H1 (cell line): ENCODE measurements around the gene TNRC6B. TPM values are rescaled to one million over a fixed set of nuclear protein-coding genes. Genes with fewer than 3 reads are reported as not detected.

Source experiments
- CTCF ChIA-PET: fragments of 300-600 bp; sonication (Branson Sonifier 250); formaldehyde crosslinking; loops from one replicate; lab custom pipeline; 2021; ENCODE audit not compliant: partially characterized antibody; lab: Charles Lee
- POLR2A ChIA-PET: fragments of 300-600 bp; sonication (Branson Sonifier 250); formaldehyde crosslinking; loops from one replicate; lab custom pipeline; 2021; ENCODE audit warnings: inconsistent platforms; ENCODE audit not compliant: partially characterized antibody; lab: Charles Lee
- DNase-seq, 2 experiments: peaks; one replicate each; pipeline versions ENCODE4 v3.0.0 to v3.0.0-alpha.2; 2010 to 2022; ENCODE audit warnings: low spot score in 2 of 2, low read depth in 1 of 2, mixed read lengths in 1 of 2
- FAIRE-seq: peaks from 2 replicates; lab custom pipeline; 2011; peaks lifted over from hg19 to GRCh38; lab: Jason Lieb, UNC
- H2AFZ ChIP-seq: 2 replicates; pipeline ENCODE4 v1.8.1; 2012; ENCODE audit warnings: low read length, inconsistent platforms
- H2AK5ac ChIP-seq: 2 replicates; pipeline ENCODE4 v1.6.1; 2013; ENCODE audit warnings: low read depth, low read length
- H2BK120ac ChIP-seq: replicated peaks from 2 replicates; pipeline ENCODE3; 2013; ENCODE audit warnings: low read depth, low read length, inconsistent platforms
- H2BK12ac ChIP-seq: 2 replicates; pipeline ENCODE4 v1.6.1; 2013; ENCODE audit warnings: low read depth, low read length
- H2BK15ac ChIP-seq: 2 replicates; pipeline ENCODE4 v1.6.1; 2013; ENCODE audit warnings: low read length
- H2BK20ac ChIP-seq: 2 replicates; pipeline ENCODE4 v1.6.1; 2013; ENCODE audit warnings: low read length
- H2BK5ac ChIP-seq: 2 replicates; pipeline ENCODE4 v1.6.1; 2013; ENCODE audit warnings: low read depth, low read length
- H3K14ac ChIP-seq: 2 replicates; pipeline ENCODE4 v1.6.1; 2013; ENCODE audit warnings: inconsistent platforms; ENCODE audit not compliant: insufficient read length
- H3K18ac ChIP-seq: 2 replicates; pipeline ENCODE4 v1.6.1; 2013; ENCODE audit warnings: low read length; ENCODE audit errors: extremely low read depth
- H3K23ac ChIP-seq: 2 replicates; pipeline ENCODE4 v1.6.1; 2013; ENCODE audit warnings: inconsistent platforms; ENCODE audit not compliant: insufficient read length
- H3K23me2 ChIP-seq: 2 replicates; pipeline ENCODE4 v1.6.1; 2013; ENCODE audit warnings: low read depth, low read length
- H3K27ac ChIP-seq: 2 replicates; pipeline ENCODE4 v1.6.1; 2011; ENCODE audit warnings: low read depth, low read length, inconsistent platforms
- H3K27me3 ChIP-seq, 4 experiments: replicated peaks in 1 of 4; 1 replicate in 1 of 4; 2 replicates in 3 of 4; pipeline versions ENCODE4 v1.6.1 to v1.8.1; 2011 to 2013; ENCODE audit warnings: low read length in 3 of 4, mild to moderate bottlenecking in 3 of 4, inconsistent platforms in 2 of 4, mixed read lengths in 2 of 4, moderate library complexity in 1 of 4; ENCODE audit not compliant: control insufficient read depth in 3 of 4, insufficient read depth in 3 of 4; ENCODE audit errors: extremely low read depth in 1 of 4
- H3K36me3 ChIP-seq, 4 experiments: 2 replicates each; pipeline versions ENCODE4 v1.6.1 to v1.8.1; 2011 to 2013; ENCODE audit warnings: mild to moderate bottlenecking in 4 of 4, low read length in 3 of 4, moderate library complexity in 2 of 4, control low read depth in 1 of 4, inconsistent platforms in 1 of 4; ENCODE audit not compliant: insufficient read depth in 4 of 4, control insufficient read depth in 2 of 4
- H3K4ac ChIP-seq: replicated peaks from 2 replicates; pipeline ENCODE3; 2013; ENCODE audit warnings: low read length, low read depth, mixed read lengths, inconsistent platforms; ENCODE audit not compliant: insufficient read length
- H3K4me1 ChIP-seq, 4 experiments: replicated peaks in 1 of 4; 1 replicate in 1 of 4; 2 replicates in 3 of 4; pipeline versions ENCODE4 v1.6.1 to v1.8.1; 2011 to 2013; ENCODE audit warnings: low read length in 3 of 4, inconsistent platforms in 2 of 4, mixed read lengths in 1 of 4; ENCODE audit not compliant: insufficient read depth in 4 of 4, control insufficient read depth in 3 of 4
- H3K4me2 ChIP-seq, 2 experiments: 2 replicates each; pipeline versions ENCODE4 v1.6.1 to v1.8.1; 2011 to 2013; ENCODE audit warnings: low read depth in 2 of 2, low read length in 2 of 2, control low read depth in 1 of 2, inconsistent platforms in 1 of 2, mild to moderate bottlenecking in 1 of 2; ENCODE audit not compliant: insufficient read depth in 1 of 2
- H3K4me3 ChIP-seq, 4 experiments: fragments of 200-600, 300-600 bp in 1 of 4; sonication (generic), shearing (Covaris generic), sonication (Bioruptor Twin) in 1 of 4; 2 replicates each; pipeline versions ENCODE4 v1.5.1 to v1.8.1; 2011 to 2016; ENCODE audit warnings: low read length in 4 of 4, low read depth in 3 of 4, control low read depth in 2 of 4, inconsistent platforms in 2 of 4, mild to moderate bottlenecking in 2 of 4, mixed read lengths in 1 of 4, moderate library complexity in 1 of 4; ENCODE audit not compliant: insufficient read depth in 2 of 4; ENCODE audit errors: extremely low read depth in 1 of 4
- H3K56ac ChIP-seq: replicated peaks from 2 replicates; pipeline ENCODE3; 2013; ENCODE audit warnings: low read depth, mild to moderate bottlenecking, mixed read lengths, low read length, inconsistent platforms; ENCODE audit not compliant: insufficient read length
- H3K79me1 ChIP-seq: 2 replicates; pipeline ENCODE4 v1.6.1; 2013; ENCODE audit warnings: low read depth, low read length, control low read depth
- H3K79me2 ChIP-seq, 2 experiments: 2 replicates each; pipeline versions ENCODE4 v1.6.1 to v1.8.1; 2012 to 2013; ENCODE audit warnings: low read length in 2 of 2, mild to moderate bottlenecking in 2 of 2, inconsistent platforms in 1 of 2; ENCODE audit not compliant: insufficient read depth in 2 of 2, control insufficient read depth in 1 of 2
- H3K9ac ChIP-seq, 4 experiments: replicated peaks in 1 of 4; 1 replicate in 1 of 4; 2 replicates in 3 of 4; pipeline versions ENCODE4 v1.6.1 to v1.8.1; 2011 to 2013; ENCODE audit warnings: low read depth in 3 of 4, low read length in 3 of 4, control low read depth in 2 of 4, mild to moderate bottlenecking in 2 of 4, moderate library complexity in 2 of 4, inconsistent platforms in 1 of 4; ENCODE audit errors: extremely low read depth in 1 of 4
- H3K9me3 ChIP-seq, 2 experiments: 2 replicates each; pipeline versions ENCODE4 v1.6.1 to v1.8.1; 2012 to 2013; ENCODE audit warnings: mild to moderate bottlenecking in 2 of 2, moderate library complexity in 2 of 2, control low read depth in 1 of 2, inconsistent platforms in 1 of 2, low read depth in 1 of 2, low read length in 1 of 2, mixed read lengths in 1 of 2; ENCODE audit not compliant: insufficient read depth in 2 of 2
- H4K20me1 ChIP-seq, 2 experiments: replicated peaks in 1 of 2; 2 replicates each; pipeline versions ENCODE3 to v1.8.1; 2011 to 2013; ENCODE audit warnings: inconsistent platforms in 2 of 2, low read length in 2 of 2, mild to moderate bottlenecking in 1 of 2; ENCODE audit not compliant: insufficient read depth in 2 of 2, control insufficient read depth in 1 of 2
- H4K5ac ChIP-seq: 2 replicates; pipeline ENCODE4 v1.6.1; 2013; ENCODE audit warnings: low read length, low read depth, mixed read lengths, inconsistent platforms; ENCODE audit not compliant: insufficient read length
- H4K8ac ChIP-seq: 2 replicates; pipeline ENCODE4 v1.8.0; 2013; ENCODE audit warnings: mild to moderate bottlenecking, moderate library complexity, low read length, inconsistent platforms; ENCODE audit not compliant: insufficient read depth; ENCODE audit errors: extremely low read depth
- H4K91ac ChIP-seq: replicated peaks from 2 replicates; pipeline ENCODE3; 2013; ENCODE audit warnings: low read length, mixed read lengths, inconsistent platforms; ENCODE audit not compliant: insufficient read length
- ATF3 ChIP-seq: IDR thresholded peaks from 2 replicates; pipeline ENCODE4 v1.6.1; 2011; ENCODE audit warnings: low read depth, mild to moderate bottlenecking, low read length; ENCODE audit not compliant: insufficient read depth
- CEBPB ChIP-seq: IDR thresholded peaks from 2 replicates; pipeline ENCODE4 v1.6.1; 2012; ENCODE audit warnings: low read depth, low read length
- EP300 ChIP-seq, 2 experiments: IDR thresholded peaks; 1 replicate in 1 of 2; 2 replicates in 1 of 2; pipeline ENCODE4 v1.6.1; 2011 to 2012; ENCODE audit warnings: low read depth in 2 of 2, low read length in 2 of 2, mild to moderate bottlenecking in 2 of 2, borderline replicate concordance in 1 of 2, inconsistent platforms in 1 of 2, moderate library complexity in 1 of 2
- HDAC6 ChIP-seq: IDR thresholded peaks from one replicate; pipeline ENCODE4 v1.7.1; 2012; ENCODE audit warnings: low read depth, mild to moderate bottlenecking, inconsistent platforms, low read length, moderate library complexity
- KDM5A ChIP-seq: fragments of 200-600 bp; IDR thresholded peaks from 2 replicates; pipeline ENCODE4 v1.7.1; 2012; ENCODE audit warnings: mild to moderate bottlenecking, low read length, inconsistent platforms, mixed read lengths
- POU5F1 ChIP-seq: IDR thresholded peaks from 2 replicates; pipeline ENCODE4 v1.6.1; 2011; ENCODE audit warnings: low read depth, mild to moderate bottlenecking, low read length, moderate library complexity
- RAD21 ChIP-seq, 2 experiments: IDR thresholded peaks in 1 of 2; conservative IDR thresholded peaks in 1 of 2; 2 replicates each; pipeline ENCODE4 v1.6.1; 2011; ENCODE audit warnings: low read depth in 2 of 2, low read length in 2 of 2, improper control_type of control experiment in 1 of 2, inconsistent platforms in 1 of 2, mild to moderate bottlenecking in 1 of 2, moderate library complexity in 1 of 2
- RNF2 ChIP-seq: fragments of 200-900, 300-1000 bp; sonication (generic); IDR thresholded peaks from 2 replicates; pipeline ENCODE4 v1.7.1; 2016; ENCODE audit warnings: borderline replicate concordance, low read depth, mild to moderate bottlenecking, antibody characterized with exemption, low read length; ENCODE audit not compliant: poor library complexity, severe bottlenecking; ENCODE audit errors: missing control alignments
- SAP30 ChIP-seq: fragments of 300-600 bp; sonication (generic); IDR thresholded peaks from 2 replicates; pipeline ENCODE4 v1.7.1; 2012; ENCODE audit warnings: low read length, moderate library complexity, mild to moderate bottlenecking, inconsistent platforms; ENCODE audit not compliant: insufficient read depth, insufficient replicate concordance
- SIRT6 ChIP-seq: IDR thresholded peaks from one replicate; pipeline ENCODE4 v1.7.1; 2012; ENCODE audit warnings: low read length, inconsistent platforms
- SIX5 ChIP-seq: IDR thresholded peaks from 2 replicates; pipeline ENCODE4 v1.6.1; 2011; ENCODE audit warnings: mild to moderate bottlenecking, low read depth, low read length
- WGBS, 2 experiments: shearing (Covaris generic) in 1 of 2; methylation state at CpG; one replicate each; pipeline versions ENCODE4 v1.1.6 to v1.1.7; 2013 to 2015; ENCODE audit warnings: low lambda C conversion rate in 2 of 2, mixed read lengths in 2 of 2, inconsistent platforms in 1 of 2, low coverage in 1 of 2, missing lambda C conversion rate in 1 of 2; ENCODE audit not compliant: insufficient replicate concordance in 2 of 2, insufficient coverage in 1 of 2, insufficient read length in 1 of 2; ENCODE audit errors: extremely low coverage in 1 of 2, missing lambda C conversion rate in 1 of 2; 5-methylcytosine and 5-hydroxymethylcytosine counted together
- polyA plus RNA-seq, 7 experiments: library from polyadenylated mRNA; depleted of rRNA in 3 of 7; stranded (reverse) in 5 of 7; unstranded in 2 of 7; fragments of >200 nt in 5 of 7; fragments of 200-250 nt in 2 of 7; gene quantifications; 1 replicate in 5 of 7; 2 replicates in 1 of 7; 4 replicates in 1 of 7; pipeline versions ENCODE4 v1.2.1 to v1.2.3, GENCODE V29; 2011 to 2013; ENCODE audit warnings: missing spikeins in 2 of 7, mixed read lengths in 2 of 7
- total RNA-seq: library from RNA; stranded (reverse); fragmentation: NEBNext Ultra II Directional; extraction: Animal tissue kit (Norgen Biotek cat#: 25700); gene quantifications from 2 replicates; pipeline ENCODE4 v1.2.1, GENCODE V29; 2021

Gene TNRC6B
- total and polyA plus RNA-seq, 2 of the 8 experiments (the other 6 are each of a cell fraction or from before 2014, with no cell fraction given), result 12.5 to 48.9 TPM

- peak overlapping the region; percentile 44 for H3K18ac ChIP-seq
- no peak overlapping the region for H4K91ac ChIP-seq
- no peak overlapping the region for H3K56ac ChIP-seq
- no peak overlapping the region for H2BK15ac ChIP-seq
- peaks cover 41 to 90% of the 10 kb centered on the region in 2 experiments for H3K79me2 ChIP-seq
- H4K5ac ChIP-seq, result no peak overlapping the region
- H3K36me3 ChIP-seq, result no peaks in the 10 kb centered on the region
- H4K20me1 ChIP-seq, result peaks cover 12 to 28% of the 10 kb centered on the region in 2 experiments
- no peak overlapping the region for H3K14ac ChIP-seq
- peaks cover 27 to 60% (median 36%) of the 10 kb centered on the region in 4 experiments for H3K4me1 ChIP-seq
- ChIA-PET CTCF (interaction anchor here (0.6 to 5.8 kb wide), 8 partner anchors 8 to 155 kb away, joined by 3 to 28 read pairs (median 4); no protein-coding TSS in a partner anchor), POLR2A (interaction anchor here (0.7 to 11.8 kb wide), 10 partner anchors 8 to 150 kb away, joined by 3 to 224 read pairs (median 6); partner anchors contain the start of gene TNRC6B)
- H3K27ac ChIP-seq, result peak overlapping the region; percentile 58; the same call in 1 of the 2 replicates
- H3K27me3 ChIP-seq, result no peaks in the 10 kb centered on the region
- H2BK20ac ChIP-seq, result no peak overlapping the region
- H2BK12ac ChIP-seq, result no peak overlapping the region
- 21% methylated on average over 3 of the region's 3 CpGs; no CpG with 5 or more reads in 1 of the 2 experiments for WGBS, 2 experiments
- peak overlapping the region; percentile 74 to 76 for H3K4me2 ChIP-seq
- peaks cover 11% of the 10 kb centered on the region for H3K79me1 ChIP-seq
- no peak overlapping the region for H4K8ac ChIP-seq
- H3K23ac ChIP-seq, result no peak overlapping the region
- H2AK5ac ChIP-seq, result no peak overlapping the region
- H3K23me2 ChIP-seq, result peaks cover 2% of the 10 kb centered on the region; the same call in 1 of the 2 replicates
- no peak for DNase-seq
- FAIRE-seq, result no peak
- no peak overlapping the region for H3K4ac ChIP-seq
- H2BK5ac ChIP-seq, result peak overlapping the region; percentile 84; the same call in 1 of the 2 replicates
- H2AFZ ChIP-seq, result no peak overlapping the region
- H2BK120ac ChIP-seq, result peak overlapping the region; percentile 10
- H3K9ac ChIP-seq, result peak overlapping the region in 1 of 4 experiments; percentile 23; a peak in 2 of 7 replicates
- H3K9me3 ChIP-seq, result no peaks in the 10 kb centered on the region
- H3K4me3 ChIP-seq, result peak overlapping the region in 3 of 4 experiments; percentile 21 to 48 (median 34); a peak in 6 of 8 replicates
- no peak for TF ChIP-seq SIRT6
- no peak for TF ChIP-seq RNF2
- no peak for TF ChIP-seq HDAC6
- TF ChIP-seq RAD21 (IDR thresholded peaks at IDR 0.05 in 1 of 2, conservative IDR thresholded peaks at IDR 0.05 in 1 of 2; ENCODE audit: low read depth in 2 of 2, low read length in 2 of 2), result no peak
- no peak for TF ChIP-seq KDM5A
- TF ChIP-seq CEBPB, result no peak
- no peak for TF ChIP-seq POU5F1
- no peak for TF ChIP-seq EP300 (IDR thresholded peaks at IDR 0.05; ENCODE audit: borderline replicate concordance in 1 of 2, low read depth in 2 of 2, low read length in 2 of 2)
- no peak for TF ChIP-seq SAP30
- TF ChIP-seq SIX5, result no peak
- no peak for TF ChIP-seq ATF3
Measured at GRCh38 chr22:40194656-40195055, 16.9 kb downstream of the TNRC6B start.
